Fibroblast of mammary gland (primary cell): ENCODE measurements around the gene MAP3K7CL.
"Not testable (repeated sequence)": the region's sequence is repeated elsewhere in the genome, so short reads cannot be mapped to it uniquely, and the experiment has no call there.

Experiments
- DNase-seq: peaks from one replicate; pipeline ENCODE4 v3.0.0-alpha.2; 2010; ENCODE audit warnings: low read depth
- H3K4me3 ChIP-seq: 2 replicates; pipeline ENCODE4 v1.5.1; 2011; ENCODE audit warnings: low read depth, mild to moderate bottlenecking, low read length, moderate library complexity; ENCODE audit not compliant: control insufficient read depth
- TF ChIP-seq, protein P1 (sequence below): conservative IDR thresholded peaks from 2 replicates; pipeline ENCODE4 v1.5.1; 2011; ENCODE audit warnings: low read depth, low read length, inconsistent platforms; ENCODE audit not compliant: control insufficient read depth, insufficient read depth

The MAP3K7CL gene

DNA sequence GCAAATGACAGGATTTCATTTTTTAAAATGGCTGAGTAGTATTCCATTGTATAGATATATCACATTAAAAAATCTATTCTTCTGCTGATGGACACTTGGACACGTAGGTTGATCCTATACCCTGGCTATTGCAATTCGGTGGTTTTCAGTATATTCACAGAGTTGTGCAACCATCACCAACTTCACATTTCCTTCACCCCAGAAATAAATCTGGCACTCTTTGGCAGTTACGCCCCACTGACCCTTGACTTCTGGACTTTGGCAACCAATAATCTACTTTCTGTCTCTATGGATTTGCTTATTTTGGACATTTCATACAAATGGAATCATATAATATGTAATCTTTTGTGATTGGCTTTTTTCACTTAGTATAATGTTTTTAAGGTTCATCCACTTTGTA is 35.9 kb downstream of the MAP3K7CL start:
- TF ChIP-seq, protein P1, sequence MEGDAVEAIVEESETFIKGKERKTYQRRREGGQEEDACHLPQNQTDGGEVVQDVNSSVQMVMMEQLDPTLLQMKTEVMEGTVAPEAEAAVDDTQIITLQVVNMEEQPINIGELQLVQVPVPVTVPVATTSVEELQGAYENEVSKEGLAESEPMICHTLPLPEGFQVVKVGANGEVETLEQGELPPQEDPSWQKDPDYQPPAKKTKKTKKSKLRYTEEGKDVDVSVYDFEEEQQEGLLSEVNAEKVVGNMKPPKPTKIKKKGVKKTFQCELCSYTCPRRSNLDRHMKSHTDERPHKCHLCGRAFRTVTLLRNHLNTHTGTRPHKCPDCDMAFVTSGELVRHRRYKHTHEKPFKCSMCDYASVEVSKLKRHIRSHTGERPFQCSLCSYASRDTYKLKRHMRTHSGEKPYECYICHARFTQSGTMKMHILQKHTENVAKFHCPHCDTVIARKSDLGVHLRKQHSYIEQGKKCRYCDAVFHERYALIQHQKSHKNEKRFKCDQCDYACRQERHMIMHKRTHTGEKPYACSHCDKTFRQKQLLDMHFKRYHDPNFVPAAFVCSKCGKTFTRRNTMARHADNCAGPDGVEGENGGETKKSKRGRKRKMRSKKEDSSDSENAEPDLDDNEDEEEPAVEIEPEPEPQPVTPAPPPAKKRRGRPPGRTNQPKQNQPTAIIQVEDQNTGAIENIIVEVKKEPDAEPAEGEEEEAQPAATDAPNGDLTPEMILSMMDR = no peak
- H3K4me3 ChIP-seq = no peak overlapping the region
- no peak for DNase-seq

DNA sequence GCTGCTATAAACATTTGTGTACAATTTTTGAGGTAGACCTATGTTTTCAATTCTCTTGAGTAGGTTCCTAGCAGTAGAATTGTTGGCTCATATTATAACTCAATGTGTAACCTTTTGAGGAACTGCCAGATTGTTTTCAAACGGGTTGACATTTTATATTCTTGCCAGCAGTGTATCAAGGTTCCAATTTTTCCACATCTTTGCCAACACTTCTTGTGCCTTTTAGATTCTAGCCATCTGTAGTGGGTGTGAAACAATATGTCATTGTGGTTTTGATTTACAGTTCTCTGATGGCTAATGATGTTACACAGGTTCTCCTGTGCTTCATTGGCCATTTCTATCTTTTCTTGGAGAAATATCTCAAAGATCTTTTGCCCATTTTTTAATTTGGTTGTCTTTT is 36.4 kb downstream of the MAP3K7CL start:
- DNase-seq = no peak
- no peak overlapping the region for H3K4me3 ChIP-seq
- TF ChIP-seq, protein P1 = no peak

DNA sequence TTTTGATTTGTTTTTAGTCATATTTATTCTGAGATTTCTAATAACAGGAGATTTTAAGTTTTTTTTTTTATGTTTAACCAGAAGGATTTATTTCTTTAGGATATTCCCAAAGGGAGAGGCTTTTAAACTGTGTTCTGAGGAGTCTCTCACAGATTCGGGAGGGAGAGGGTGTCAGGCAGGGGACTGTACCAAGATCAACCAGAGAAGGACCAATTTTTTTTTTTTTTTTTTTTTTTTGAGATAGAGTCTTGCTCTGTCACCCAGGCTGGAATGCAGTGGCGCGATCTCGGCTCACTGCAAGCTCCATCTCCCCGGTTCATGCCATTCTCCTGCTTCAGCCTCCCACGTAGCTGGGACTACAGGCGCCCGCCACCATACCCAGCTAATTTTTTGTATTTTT is 37.0 kb downstream of the MAP3K7CL start:
- H3K4me3 ChIP-seq, DNase-seq: not testable (repeated sequence)

DNA sequence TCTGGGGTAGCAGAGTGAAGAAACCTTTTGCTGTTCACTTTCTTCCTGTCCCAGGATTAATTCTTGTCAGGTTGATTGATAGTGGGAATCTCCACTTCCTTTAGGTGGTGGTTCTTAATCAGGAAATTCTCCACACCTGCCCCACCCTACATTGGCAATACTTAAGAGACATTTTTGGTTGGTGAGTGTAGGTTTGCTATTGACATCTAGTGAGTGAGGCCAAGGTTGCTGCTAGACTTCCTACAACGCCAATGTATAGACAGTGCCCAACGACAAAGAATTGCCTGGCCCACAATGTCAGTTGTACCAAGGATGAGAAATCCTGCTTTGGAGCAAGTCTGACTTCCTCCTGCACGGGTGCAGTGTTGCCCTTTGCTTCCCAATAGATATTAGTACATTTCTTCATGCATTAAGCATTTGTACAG is 38.5 kb downstream of the MAP3K7CL start:
- TF ChIP-seq, protein P1 = no peak
- no peak overlapping the region for H3K4me3 ChIP-seq
- no peak for DNase-seq

DNA sequence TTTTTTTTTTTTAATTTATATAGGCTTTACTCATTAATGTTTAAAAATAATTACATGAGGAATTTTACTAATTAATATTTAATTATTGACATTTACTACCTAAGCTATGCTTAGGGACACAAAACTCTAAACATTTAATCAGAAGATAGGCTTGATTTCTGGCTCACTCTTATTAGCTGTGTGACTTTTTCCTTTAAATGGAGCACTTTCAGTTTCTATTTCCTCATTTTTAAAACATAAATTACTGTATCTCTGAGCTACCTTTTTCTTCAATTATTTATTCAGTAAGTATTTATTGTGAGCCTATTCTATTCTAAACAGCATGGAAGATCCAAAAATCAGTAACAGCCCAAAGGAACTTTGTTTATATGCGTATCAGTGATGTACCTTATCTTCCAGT is 40.5 kb downstream of the MAP3K7CL start:
- TF ChIP-seq, protein P1 = no peak
- H3K4me3 ChIP-seq = no peak overlapping the region
- DNase-seq = no peak

DNA sequence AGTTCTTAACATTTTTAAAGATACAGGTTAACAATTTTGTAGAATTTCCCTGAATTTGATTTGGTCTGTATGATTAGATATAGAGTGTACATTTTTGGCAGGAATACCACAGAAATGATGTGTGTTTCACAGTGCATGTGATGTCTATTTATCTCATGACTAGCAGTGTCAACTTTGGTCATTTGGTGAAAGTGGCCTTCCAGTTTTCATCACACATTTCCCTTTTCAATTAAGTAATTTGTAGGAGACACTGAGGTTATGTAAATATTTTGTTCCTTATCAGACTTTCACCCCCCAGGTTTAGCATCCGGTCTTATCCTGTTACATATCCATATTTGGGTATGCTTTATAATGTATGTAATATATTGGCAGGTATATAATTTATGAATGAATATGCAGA is 41.8 kb downstream of the MAP3K7CL start:
- TF ChIP-seq, protein P1 = no peak
- DNase-seq = no peak
- no peak overlapping the region for H3K4me3 ChIP-seq

DNA sequence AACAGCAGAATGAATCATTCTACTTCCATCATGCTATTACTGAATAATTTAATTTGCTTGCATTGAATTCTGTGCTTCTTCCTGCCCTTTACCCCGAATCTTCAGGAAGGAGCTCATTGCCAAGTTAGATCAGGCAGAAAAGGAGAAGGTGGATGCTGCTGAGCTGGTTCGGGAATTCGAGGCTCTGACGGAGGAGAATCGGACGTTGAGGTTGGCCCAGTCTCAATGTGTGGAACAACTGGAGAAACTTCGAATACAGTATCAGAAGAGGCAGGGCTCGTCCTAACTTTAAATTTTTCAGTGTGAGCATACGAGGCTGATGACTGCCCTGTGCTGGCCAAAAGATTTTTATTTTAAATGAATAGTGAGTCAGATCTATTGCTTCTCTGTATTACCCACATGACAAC is 44.2 kb downstream of the MAP3K7CL start:
- peak; percentile 81 for DNase-seq

More for the DNA sequence above, 44.2 kb downstream of the MAP3K7CL start:
- peak overlapping the region; percentile 22 for H3K4me3 ChIP-seq
- TF ChIP-seq, protein P1 = no peak
